ENCODE data around the gene OPRD1. TPM values are rescaled to one million over a fixed set of nuclear protein-coding genes. Genes with fewer than 3 reads are reported as not detected.

OPRD1 gene
- total RNA-seq, 1 donor from 2014 or later: not detected

DNA sequence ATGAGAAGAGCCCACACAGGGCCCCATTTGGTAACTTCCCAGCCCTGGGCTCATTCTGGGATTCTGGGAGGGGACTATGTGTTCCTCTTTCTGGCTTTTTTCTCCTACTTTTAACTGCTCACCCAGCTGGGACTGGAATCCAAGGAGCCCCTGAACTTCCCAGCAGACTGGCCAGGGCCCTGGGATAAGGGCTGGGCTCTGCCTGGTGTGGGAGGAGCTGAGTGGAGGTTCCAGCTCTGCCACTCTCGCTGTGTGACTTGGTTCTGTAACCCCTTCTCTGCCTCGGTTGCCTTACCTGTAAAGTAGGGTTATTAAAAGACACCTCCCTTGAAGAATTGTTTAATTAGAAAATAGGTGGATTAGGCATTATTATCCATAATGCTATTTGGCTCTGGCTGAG is 82.8 kb downstream of the OPRD1 start:
- DNase-seq (ENCODE audit: low spot score): no peak
- intact Hi-C loops (cut with DNase I): no loop called here

DNA sequence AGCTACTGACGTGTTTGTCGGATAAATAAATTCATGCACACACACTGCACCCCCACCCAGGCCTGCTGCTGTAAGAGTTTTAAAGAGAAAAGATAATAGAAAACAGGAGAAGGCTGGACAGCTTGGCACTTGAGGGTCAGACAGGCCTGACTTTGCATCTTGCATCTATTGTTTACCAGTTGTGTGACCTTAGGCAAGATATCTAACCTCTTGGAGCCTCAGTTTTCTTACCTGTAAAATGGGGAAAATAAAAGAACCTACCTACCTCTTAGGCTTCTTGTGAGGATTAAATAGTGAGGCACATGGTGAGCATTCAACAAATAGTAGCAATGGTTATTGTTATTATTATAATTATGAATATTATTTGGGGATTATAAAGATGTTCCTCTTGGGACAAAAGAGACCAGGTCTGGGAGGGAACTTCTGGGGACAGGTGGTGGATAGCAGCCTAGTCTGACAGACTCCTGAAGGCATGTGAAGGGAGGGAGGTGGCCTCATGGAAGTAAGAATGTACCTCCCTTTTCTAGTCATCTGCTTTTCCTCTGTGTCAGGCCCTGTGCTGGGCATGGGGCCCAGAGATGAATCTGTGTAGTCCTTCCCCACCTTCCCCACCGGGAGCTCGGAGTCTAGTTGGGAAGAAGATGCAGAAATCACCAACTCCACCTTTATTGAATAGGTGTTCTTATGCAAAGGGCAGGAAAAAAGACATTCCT is 84.1 kb downstream of the OPRD1 start:
- intact Hi-C loops (cut with DNase I): no loop called here
- DNase-seq (ENCODE audit: low spot score): no peak

- intact Hi-C loops (cut with DNase I): no loop called here
- no peak for DNase-seq (ENCODE audit: low spot score)
Observed at GRCh38 chr1:28896609-28896986, 84.6 kb downstream of the OPRD1 start.

GRCh38 chr1:28897789-28898188 is 85.8 kb downstream of the OPRD1 start:
- intact Hi-C loops (cut with DNase I): no loop called here
- DNase-seq (ENCODE audit: low spot score): no peak

- intact Hi-C loops (cut with DNase I): no loop called here
- DNase-seq (ENCODE audit: low spot score): no peak
Observed at GRCh38 chr1:28898405-28898881, 86.5 kb downstream of the OPRD1 start.

GRCh38 chr1:28899267-28899666 is 87.3 kb downstream of the OPRD1 start:
- intact Hi-C loops (cut with DNase I): no loop called here

GRCh38 chr1:28900562-28900961 is 88.6 kb downstream of the OPRD1 start:
- intact Hi-C loops (cut with DNase I): no loop called here

More at GRCh38 chr1:28899267-28899666, 87.3 kb downstream of the OPRD1 start:
- DNase-seq (ENCODE audit: low spot score): no peak

GRCh38 chr1:28902738-28903137 is 90.8 kb downstream of the OPRD1 start:
- DNase-seq (ENCODE audit: low spot score): no peak
- intact Hi-C loops (cut with DNase I): no loop called here

More at GRCh38 chr1:28900562-28900961, 88.6 kb downstream of the OPRD1 start:
- DNase-seq (ENCODE audit: low spot score): no peak

- intact Hi-C loops (cut with DNase I): no loop called here
- DNase-seq (ENCODE audit: low spot score): no peak
Observed at GRCh38 chr1:28905921-28906666, 94.1 kb downstream of the OPRD1 start.

DNA sequence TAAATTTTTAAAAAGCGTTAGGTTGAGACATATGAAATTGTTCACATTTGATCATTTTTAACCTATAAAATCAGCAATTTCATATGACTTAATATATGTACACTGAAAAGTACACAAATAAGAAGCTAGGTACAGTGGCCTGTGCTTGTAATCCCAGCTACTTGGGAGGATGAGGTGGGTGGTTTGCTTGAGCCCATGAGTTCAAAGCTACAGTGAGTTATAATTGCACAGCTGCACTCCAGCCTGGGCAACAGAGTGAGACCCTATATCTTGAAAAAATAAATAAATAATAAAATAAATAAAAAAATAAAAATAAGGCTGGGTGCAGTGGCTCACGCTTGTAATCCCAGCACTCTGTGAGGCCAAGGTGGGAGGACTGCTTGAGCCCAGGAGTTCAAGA is 97.2 kb downstream of the OPRD1 start:
- intact Hi-C loops (cut with DNase I): no loop called here
- no peak for DNase-seq (ENCODE audit: low spot score)

DNA sequence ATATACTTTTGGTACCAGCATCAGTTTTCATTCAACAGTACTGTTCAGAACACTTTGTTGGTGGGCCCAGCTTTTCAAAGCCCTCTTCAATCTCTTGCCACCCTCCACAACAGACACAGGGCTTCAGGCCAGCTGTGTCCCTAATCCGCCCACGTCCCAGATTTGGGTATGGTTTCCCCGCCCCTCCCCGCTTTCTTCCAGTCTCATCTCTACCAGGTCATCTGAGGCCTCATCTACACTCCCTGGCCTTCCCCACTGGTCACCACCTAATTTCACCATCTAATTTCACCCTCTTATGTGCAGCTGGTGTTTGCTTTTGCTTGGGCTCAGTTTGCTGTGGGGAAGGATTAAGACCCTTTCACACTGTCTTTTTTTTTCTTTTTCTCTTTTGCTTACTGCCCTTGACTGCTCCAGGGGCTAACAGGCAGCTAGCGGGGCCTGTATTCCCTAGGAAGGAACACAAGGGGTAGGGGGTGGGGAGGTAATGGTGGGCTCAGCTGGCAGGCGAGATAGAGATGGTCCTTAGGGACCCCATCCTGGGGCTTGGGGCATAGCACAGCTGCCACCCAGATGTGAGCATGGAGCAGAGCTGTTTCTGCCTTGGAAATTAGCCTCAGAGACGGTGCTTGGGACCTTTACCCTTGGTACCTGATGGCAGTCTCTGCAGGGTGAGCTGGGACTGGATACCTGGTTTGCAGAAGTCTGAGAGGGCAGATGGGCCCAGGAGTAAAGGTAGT is 98.6 kb downstream of the OPRD1 start:
- intact Hi-C loops (cut with DNase I): no loop called here

GRCh38 chr1:28913786-28914227 is 101.8 kb downstream of the OPRD1 start:
- DNase-seq (ENCODE audit: low spot score): no peak
- intact Hi-C loops (cut with DNase I): no loop called here

More for the DNA sequence above, 98.6 kb downstream of the OPRD1 start:
- no peak for DNase-seq (ENCODE audit: low spot score)

- intact Hi-C loops (cut with DNase I): no loop called here
- peak; percentile 94 for DNase-seq (ENCODE audit: low spot score)
Observed at GRCh38 chr1:28914228-28915030, 102.5 kb downstream of the OPRD1 start, which contains the start of gene EPB41. TSS of gene EPB41 (plus strand) at chr1:28914569. CDS start at chr1:28987438, 72,869 bp downstream.

GRCh38 chr1:28915031-28915895 is 103.3 kb downstream of the OPRD1 start:
- no peak for DNase-seq (ENCODE audit: low spot score)
- intact Hi-C loops (cut with DNase I): no loop called here

DNA sequence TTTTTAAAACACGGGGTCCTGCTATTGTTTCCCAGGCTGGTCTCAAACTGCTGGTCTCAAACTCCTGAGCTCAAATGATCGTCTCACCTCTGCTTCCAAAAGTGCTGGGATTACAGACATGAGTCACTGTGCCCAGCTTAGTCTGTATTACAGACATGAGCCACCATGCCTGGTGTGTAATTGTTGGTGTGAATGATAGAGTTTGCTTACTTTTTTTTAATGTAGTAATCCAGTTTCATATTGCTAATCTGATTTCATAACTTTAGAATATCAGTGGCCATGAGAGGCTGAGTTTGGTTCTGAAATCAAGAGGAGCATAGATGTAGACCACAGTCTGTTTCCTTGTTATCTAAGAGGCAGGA is 105.8 kb downstream of the OPRD1 start:
- intact Hi-C loops (cut with DNase I): no loop called here
- no peak for DNase-seq (ENCODE audit: low spot score)
